Measurements from ENCODE around the gene SCRN1. TPM values are rescaled to one million over a fixed set of nuclear protein-coding genes. Genes with fewer than 3 reads are reported as not detected.

SCRN1 gene, protein sequence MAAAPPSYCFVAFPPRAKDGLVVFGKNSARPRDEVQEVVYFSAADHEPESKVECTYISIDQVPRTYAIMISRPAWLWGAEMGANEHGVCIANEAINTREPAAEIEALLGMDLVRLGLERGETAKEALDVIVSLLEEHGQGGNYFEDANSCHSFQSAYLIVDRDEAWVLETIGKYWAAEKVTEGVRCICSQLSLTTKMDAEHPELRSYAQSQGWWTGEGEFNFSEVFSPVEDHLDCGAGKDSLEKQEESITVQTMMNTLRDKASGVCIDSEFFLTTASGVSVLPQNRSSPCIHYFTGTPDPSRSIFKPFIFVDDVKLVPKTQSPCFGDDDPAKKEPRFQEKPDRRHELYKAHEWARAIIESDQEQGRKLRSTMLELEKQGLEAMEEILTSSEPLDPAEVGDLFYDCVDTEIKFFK
- total RNA-seq (10 to 100 TPM; 25.5 to 39.8 TPM), polyA plus RNA-seq (ENCODE audit: insufficient read length in 6 of 6) (10 to 100 TPM; 34.0 to 42.6 (median 36.9) TPM)
- long read RNA-seq, donor 1, full-length matches to known transcripts = 7 of 7 reads
- long read RNA-seq, donor 1, partial matches to known transcripts = 0 of 7 reads
- long read RNA-seq, donor 1, other reads (novel, unspliced or antisense) = 0 of 7 reads
- long read RNA-seq, donor 2, full-length matches to known transcripts = 12 of 12 reads
- long read RNA-seq, donor 2, partial matches to known transcripts = 0 of 12 reads
- long read RNA-seq, donor 2, other reads (novel, unspliced or antisense) = 0 of 12 reads
- long read RNA-seq, donor 3, full-length matches to known transcripts = 2 of 2 reads
- long read RNA-seq, donor 3, partial matches to known transcripts = 0 of 2 reads
- long read RNA-seq, donor 3, other reads (novel, unspliced or antisense) = 0 of 2 reads
- long read RNA-seq, donor 4, partial matches to known transcripts = 2 of 2 reads
- long read RNA-seq, donor 4, other reads (novel, unspliced or antisense) = 0 of 2 reads
- long read RNA-seq, donor 5, full-length matches to known transcripts = 11 of 11 reads
- long read RNA-seq, donor 5, partial matches to known transcripts = 0 of 11 reads
- long read RNA-seq, donor 5, other reads (novel, unspliced or antisense) = 0 of 11 reads
- long read RNA-seq, donor 6, full-length matches to known transcripts = 11 of 11 reads
- long read RNA-seq, donor 6, partial matches to known transcripts = 0 of 11 reads
- long read RNA-seq, donor 6, other reads (novel, unspliced or antisense) = 0 of 11 reads
- long read RNA-seq, donor 7, full-length matches to known transcripts = 4 of 4 reads
- long read RNA-seq, donor 7, partial matches to known transcripts = 0 of 4 reads
- long read RNA-seq, donor 7, other reads (novel, unspliced or antisense) = 0 of 4 reads
- long read RNA-seq, donor 8, full-length matches to known transcripts = 9 of 9 reads
- long read RNA-seq, donor 8, partial matches to known transcripts = 0 of 9 reads
- long read RNA-seq, donor 8, other reads (novel, unspliced or antisense) = 0 of 9 reads
- long read RNA-seq, donor 9 = 0 reads
- long read RNA-seq, donor 10, partial matches to known transcripts = 0 of 1 reads
- long read RNA-seq, donor 10, other reads (novel, unspliced or antisense) = 1 of 1 reads
- long read RNA-seq, donor 11, full-length matches to known transcripts = 38 of 47 reads
- long read RNA-seq, donor 11, partial matches to known transcripts = 9 of 47 reads
- long read RNA-seq, donor 11, other reads (novel, unspliced or antisense) = 0 of 47 reads
- long read RNA-seq, donor 12, full-length matches to known transcripts = 10 of 10 reads
- long read RNA-seq, donor 12, partial matches to known transcripts = 0 of 10 reads
- long read RNA-seq, donor 12, other reads (novel, unspliced or antisense) = 0 of 10 reads

DNA sequence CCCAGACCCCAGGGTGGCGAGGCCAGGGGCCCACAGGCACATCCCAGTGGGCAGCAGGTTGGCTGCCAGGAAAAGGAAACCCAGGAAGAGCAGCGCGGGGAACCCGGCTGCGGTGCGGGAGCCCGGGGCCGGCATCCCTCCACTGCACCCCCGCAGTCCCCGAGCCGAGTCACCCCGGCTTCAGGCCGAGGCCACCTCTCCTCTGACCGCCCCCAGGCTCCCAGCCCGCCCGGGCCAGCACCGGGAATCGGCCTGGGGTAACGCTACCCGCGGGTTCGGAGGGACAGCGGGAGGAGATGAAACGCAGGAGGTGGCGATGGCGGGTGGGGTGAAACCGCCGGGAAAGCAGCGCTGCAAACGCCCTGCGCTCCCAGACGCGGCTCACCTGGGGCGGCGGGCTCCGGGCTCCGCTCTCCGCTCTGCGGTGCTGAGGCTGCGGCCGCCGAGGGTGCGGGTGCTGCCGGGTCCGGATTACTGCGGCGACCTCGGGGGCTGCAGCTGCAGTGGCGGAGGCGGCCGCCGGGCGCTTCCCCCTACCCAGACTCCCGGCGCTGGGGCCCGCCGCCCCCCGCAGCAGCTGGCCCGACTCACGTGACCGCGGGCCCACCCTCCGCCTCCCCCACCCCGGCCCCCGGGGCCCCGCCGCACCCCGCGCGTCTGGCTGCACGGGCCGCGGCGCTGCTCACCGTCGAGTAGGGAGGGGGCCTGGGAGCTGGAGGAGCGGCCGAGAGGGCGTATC lies at the start of gene SCRN1:
TSS of gene SCRN1 (minus strand) at position 545 of the 739 bp plus-strand sequence. CDS start 20,734 bp downstream, outside the sequence.
- Histone ChIP-seq H3K4me1 (peaks cover 0 to 43% of the 10 kb centered on the region in 2 donors), H3K36me3 (no peaks in the 10 kb centered on the region), H3K9me3 (peaks cover 0 to 17% of the 10 kb centered on the region in 2 donors), H3K27me3 (peaks cover 0 to 25% of the 10 kb centered on the region in 2 donors), H3K27ac (peak within 1 kb of the TSS; percentile 77 to 85), H3K4me3 (peak within 1 kb of the TSS; percentile 76 to 84)
- peak; percentile 71 for ATAC-seq
- TF ChIP-seq, protein P1, sequence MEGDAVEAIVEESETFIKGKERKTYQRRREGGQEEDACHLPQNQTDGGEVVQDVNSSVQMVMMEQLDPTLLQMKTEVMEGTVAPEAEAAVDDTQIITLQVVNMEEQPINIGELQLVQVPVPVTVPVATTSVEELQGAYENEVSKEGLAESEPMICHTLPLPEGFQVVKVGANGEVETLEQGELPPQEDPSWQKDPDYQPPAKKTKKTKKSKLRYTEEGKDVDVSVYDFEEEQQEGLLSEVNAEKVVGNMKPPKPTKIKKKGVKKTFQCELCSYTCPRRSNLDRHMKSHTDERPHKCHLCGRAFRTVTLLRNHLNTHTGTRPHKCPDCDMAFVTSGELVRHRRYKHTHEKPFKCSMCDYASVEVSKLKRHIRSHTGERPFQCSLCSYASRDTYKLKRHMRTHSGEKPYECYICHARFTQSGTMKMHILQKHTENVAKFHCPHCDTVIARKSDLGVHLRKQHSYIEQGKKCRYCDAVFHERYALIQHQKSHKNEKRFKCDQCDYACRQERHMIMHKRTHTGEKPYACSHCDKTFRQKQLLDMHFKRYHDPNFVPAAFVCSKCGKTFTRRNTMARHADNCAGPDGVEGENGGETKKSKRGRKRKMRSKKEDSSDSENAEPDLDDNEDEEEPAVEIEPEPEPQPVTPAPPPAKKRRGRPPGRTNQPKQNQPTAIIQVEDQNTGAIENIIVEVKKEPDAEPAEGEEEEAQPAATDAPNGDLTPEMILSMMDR (IDR thresholded peaks at IDR 0.05) = no peak
- peak; percentile 37 to 85 (median 60) for DNase-seq
- intact Hi-C loops (cut with DNase I) = no loop called here

DNA sequence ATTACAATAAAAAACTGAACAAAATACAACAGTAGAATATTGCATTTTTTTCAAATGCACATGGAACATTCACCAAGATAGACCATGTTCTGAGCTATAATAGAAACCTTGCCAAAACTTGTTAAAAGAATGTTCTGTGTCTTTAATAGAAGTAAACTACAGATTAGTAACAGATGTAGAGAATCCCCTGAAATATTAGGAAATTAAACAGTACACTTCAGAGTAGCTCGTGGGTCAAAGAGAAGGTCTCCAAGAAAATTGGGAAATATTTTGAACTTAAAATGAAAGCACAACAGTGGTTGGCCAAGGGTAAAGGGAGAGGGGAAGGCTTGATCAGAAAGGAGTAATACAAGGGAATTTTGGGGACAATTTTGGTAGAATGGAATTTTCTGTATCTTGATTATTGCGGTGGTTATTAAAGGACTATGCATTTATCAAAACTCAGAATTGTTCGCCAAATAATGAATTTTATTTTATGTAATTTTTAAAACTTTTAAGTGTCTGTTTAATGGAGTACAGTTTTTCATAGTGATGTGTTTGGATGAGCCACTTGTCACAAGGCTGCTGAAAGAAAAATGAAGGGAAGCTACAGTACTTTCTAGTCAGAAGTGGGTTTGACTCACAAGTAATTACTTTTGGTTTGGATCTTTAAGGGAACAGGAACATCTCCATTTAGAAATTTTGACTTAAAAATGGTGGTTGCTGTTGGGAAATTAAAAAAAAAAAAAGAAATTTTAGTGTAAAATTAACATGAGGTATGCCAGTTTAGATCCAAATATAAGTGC lies 48.8 kb upstream of the SCRN1 start:
- DNase-seq (peak in 1 of 4 donors; percentile 44), ATAC-seq (peak; percentile 26)
- no peaks in the 10 kb centered on the region for H3K4me1 ChIP-seq
- no peak overlapping the region for H3K27ac ChIP-seq
- no peaks in the 10 kb centered on the region for H3K27me3 ChIP-seq
- no peak overlapping the region for H3K4me3 ChIP-seq
- TF ChIP-seq, protein P1 (IDR thresholded peaks at IDR 0.05) = no peak
- H3K9me3 ChIP-seq = no peaks in the 10 kb centered on the region
- intact Hi-C loops (cut with DNase I) = no loop called here
- no peaks in the 10 kb centered on the region for H3K36me3 ChIP-seq

DNA sequence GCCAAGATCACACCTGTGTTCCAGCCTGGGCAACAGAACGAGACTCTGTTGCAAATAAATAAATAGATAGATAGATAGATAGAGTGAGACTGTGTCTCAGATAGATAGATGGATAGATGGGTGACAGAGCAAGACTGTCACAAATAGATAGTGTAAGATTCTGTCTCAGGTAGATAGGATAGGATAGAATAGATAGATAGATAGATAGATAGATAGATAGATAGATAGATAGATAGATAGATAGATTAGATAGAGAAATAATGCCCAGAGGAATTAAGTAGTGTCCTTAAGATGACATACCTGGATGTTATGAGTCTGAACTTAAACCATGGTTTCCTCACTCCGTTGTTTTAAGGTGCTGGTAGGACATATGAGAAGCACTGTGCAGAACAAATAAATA lies 46.6 kb upstream of the SCRN1 start:
- ATAC-seq (no peak), DNase-seq (no peak)
- H3K27me3 ChIP-seq = no peaks in the 10 kb centered on the region
- peaks cover 0 to 8% of the 10 kb centered on the region in 2 donors for H3K4me1 ChIP-seq
- TF ChIP-seq, protein P1 (IDR thresholded peaks at IDR 0.05) = no peak
- H3K36me3 ChIP-seq = no peaks in the 10 kb centered on the region
- no peak overlapping the region for H3K4me3 ChIP-seq
- H3K9me3 ChIP-seq = no peaks in the 10 kb centered on the region
- intact Hi-C loops (cut with DNase I) = no loop called here
- no peak overlapping the region for H3K27ac ChIP-seq
